PC-3 (cell line): ENCODE results near the gene PLEKHA6.

ENCODE experiments used
- CTCF ChIP-seq: fragments of 300-600 bp; sonication (generic); conservative IDR thresholded peaks from 2 replicates; pipeline ENCODE4 v1.5.1; 2017; ENCODE audit warnings: antibody characterized with exemption, low read depth, mild to moderate bottlenecking, low read length
- EZH2 ChIP-seq: fragments of 300-600 bp; sonication (generic); IDR thresholded peaks from one replicate; pipeline ENCODE4 v1.6.1; 2017; ENCODE audit warnings: antibody characterized with exemption, mild to moderate bottlenecking, low read length; ENCODE audit not compliant: unreplicated experiment
- EZH2phosphoT487 ChIP-seq: fragments of 300-600 bp; sonication (generic); IDR thresholded peaks from 2 replicates; pipeline ENCODE4 v1.6.1; 2018; ENCODE audit warnings: mild to moderate bottlenecking, antibody characterized with exemption, low read length, borderline replicate concordance

GRCh38 chr1:204223129-204223860, 136.4 kb downstream of the PLEKHA6 start:
- TF ChIP-seq CTCF (no peak), EZH2 (no peak), EZH2phosphoT487 (no peak)
